Measurements from ENCODE around the gene HS2ST1. TPM values are rescaled to one million over a fixed set of nuclear protein-coding genes. Genes with fewer than 3 reads are reported as not detected.
"Not testable (repeated sequence)": the region's sequence is repeated elsewhere in the genome, so short reads cannot be mapped to it uniquely, and the experiment has no call there.

HS2ST1 gene
- total RNA-seq, 2 experiments from 2014 or later, result 20.9 to 25.3 TPM

DNA sequence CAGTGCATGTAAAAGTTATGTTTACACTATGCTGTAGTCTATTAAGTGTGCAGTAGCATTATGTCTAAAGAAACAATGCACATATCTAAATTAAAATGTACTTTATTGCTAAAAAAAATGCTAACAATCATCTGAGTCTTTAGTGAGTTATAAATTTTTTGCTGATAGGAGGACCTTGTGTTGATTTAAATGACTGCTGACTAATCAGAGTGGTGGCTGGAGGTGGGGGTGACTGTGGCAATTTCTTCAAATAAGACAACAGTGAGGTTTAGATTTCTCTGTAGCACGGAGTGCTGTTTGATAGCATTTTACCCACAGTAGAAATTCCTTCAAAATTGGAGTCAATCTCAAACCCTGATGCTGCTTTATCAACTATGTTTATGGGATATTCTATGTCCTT, 37.0 kb downstream of the HS2ST1 start:
- H3K36me3 Mint-ChIP-seq (ENCODE audit: low read depth), result no peaks in the 10 kb centered on the region
- no peaks in the 10 kb centered on the region for H3K9me3 Mint-ChIP-seq (ENCODE audit: insufficient read depth)
- no peaks in the 10 kb centered on the region for H3K4me1 Mint-ChIP-seq (ENCODE audit: low read depth)
- no peaks in the 10 kb centered on the region for H3K27me3 Mint-ChIP-seq (ENCODE audit: low read depth)
- POLR2A ChIA-PET, result no interaction called here
- H3K4me3 Mint-ChIP-seq, result no peak overlapping the region
- CTCF ChIA-PET, result no interaction called here
- DNase-seq (no peak), ATAC-seq (no peak)
- no peak overlapping the region for H3K27ac Mint-ChIP-seq

DNA sequence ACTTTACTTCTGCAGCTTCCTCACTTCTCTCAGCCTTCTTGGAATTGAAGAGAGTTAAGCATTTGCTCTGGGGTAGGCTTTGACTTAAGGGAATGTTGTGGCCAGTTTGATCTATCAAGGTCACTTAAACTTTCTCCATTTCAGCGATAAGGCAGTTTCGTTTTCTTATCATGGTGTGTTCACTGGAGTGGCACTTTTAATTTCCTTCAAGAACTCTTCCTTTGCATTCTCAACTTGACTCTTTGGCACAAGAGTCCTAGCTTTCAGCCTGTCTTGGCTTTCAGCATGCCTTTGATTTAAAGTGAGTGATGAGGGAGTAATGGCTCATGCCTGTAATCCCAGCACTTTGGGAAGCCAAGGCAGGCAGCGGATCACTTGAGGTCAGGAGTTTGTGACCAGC, 38.7 kb downstream of the HS2ST1 start:
- no peak for DNase-seq
- ChIA-PET CTCF (interaction anchor here (1.2 kb wide), 1 partner anchor 130 kb away, joined by 4 read pairs; no protein-coding TSS in a partner anchor), POLR2A (no interaction called here)
- H3K27ac Mint-ChIP-seq, result no peak overlapping the region
- no peak overlapping the region for H3K4me3 Mint-ChIP-seq
- H3K9me3 Mint-ChIP-seq (ENCODE audit: insufficient read depth), result no peaks in the 10 kb centered on the region
- H3K4me1 Mint-ChIP-seq (ENCODE audit: low read depth), result no peaks in the 10 kb centered on the region
- ATAC-seq, result no peak
- H3K36me3 Mint-ChIP-seq (ENCODE audit: low read depth), result no peaks in the 10 kb centered on the region
- no peaks in the 10 kb centered on the region for H3K27me3 Mint-ChIP-seq (ENCODE audit: low read depth)

DNA sequence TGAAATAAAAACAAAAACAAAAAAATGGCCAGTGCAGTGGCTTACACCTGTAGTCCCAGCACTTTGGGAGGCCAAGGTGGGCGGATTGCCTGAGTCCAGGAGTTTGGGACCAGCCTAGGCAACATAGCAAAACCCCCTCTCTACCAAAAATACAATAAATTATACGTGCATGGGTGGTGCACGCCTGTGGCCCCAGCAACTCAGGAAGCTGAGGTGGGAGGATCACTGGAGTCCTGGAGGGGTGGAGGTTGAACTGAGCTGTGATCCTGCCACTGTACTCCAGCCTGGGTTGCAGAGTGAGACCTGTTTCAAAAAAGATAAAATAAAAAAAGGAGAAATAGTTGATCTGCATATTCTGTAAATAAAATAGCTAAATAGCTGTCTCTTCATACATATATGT, 41.2 kb downstream of the HS2ST1 start:
- H3K36me3 Mint-ChIP-seq (ENCODE audit: low read depth), result no peaks in the 10 kb centered on the region
- POLR2A ChIA-PET, result no interaction called here

DNA sequence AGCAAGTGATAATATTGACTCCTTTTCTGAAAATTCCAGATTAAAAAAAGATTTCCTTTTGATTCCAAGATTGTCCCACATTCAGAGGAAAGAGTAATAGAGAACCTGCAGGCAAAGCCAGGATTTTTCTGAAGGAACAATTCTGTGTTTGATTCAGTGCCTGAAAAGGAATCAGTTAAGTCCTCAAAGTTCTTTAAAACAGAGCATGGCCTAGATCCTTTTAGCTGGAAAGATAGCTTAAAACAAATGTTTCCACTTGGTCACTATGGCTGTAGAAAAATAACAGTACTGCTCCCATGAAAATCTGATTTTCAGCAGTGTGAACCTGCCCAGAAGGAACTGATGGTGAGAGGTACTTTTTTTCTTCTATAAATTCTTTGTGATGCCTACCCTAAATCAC, 41.8 kb downstream of the HS2ST1 start:
- Mint-ChIP-seq H3K27ac (no peak overlapping the region), H3K4me3 (no peak overlapping the region), H3K36me3 (ENCODE audit: low read depth) (no peaks in the 10 kb centered on the region), H3K4me1 (ENCODE audit: low read depth) (no peaks in the 10 kb centered on the region), H3K9me3 (ENCODE audit: insufficient read depth) (no peaks in the 10 kb centered on the region), H3K27me3 (ENCODE audit: low read depth) (no peaks in the 10 kb centered on the region)
- DNase-seq, result no peak
- ChIA-PET POLR2A (no interaction called here), CTCF (interaction anchor here (3.9 kb wide), 1 partner anchor 128 kb away, joined by 15 read pairs; no protein-coding TSS in a partner anchor)
- ATAC-seq, result no peak

More for the DNA sequence above, 41.2 kb downstream of the HS2ST1 start:
- DNase-seq (no peak), ATAC-seq (no peak)
- no peaks in the 10 kb centered on the region for H3K9me3 Mint-ChIP-seq (ENCODE audit: insufficient read depth)
- no peak overlapping the region for H3K4me3 Mint-ChIP-seq
- CTCF ChIA-PET, result interaction anchor here (3.9 kb wide), 1 partner anchor 129 kb away, joined by 15 read pairs; no protein-coding TSS in a partner anchor
- no peaks in the 10 kb centered on the region for H3K4me1 Mint-ChIP-seq (ENCODE audit: low read depth)
- H3K27me3 Mint-ChIP-seq (ENCODE audit: low read depth), result no peaks in the 10 kb centered on the region
- H3K27ac Mint-ChIP-seq, result no peak overlapping the region

DNA sequence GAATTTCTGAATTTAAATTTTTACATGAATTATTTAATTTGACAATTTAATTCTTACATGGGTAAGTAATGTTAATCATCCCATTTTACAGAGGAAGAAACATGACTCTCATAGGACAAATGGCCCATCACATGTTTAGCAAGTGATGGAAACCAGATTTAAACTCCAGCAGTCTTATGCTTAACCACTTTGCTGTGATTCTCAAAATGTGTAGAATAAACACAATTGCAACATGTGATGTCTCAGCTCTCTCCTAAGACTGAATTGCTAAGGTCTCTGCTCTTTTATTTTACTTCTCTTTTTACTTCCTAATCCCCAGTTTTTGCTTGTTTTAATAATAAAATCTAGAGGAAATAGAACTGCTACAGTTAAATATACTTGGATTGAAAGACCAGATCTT, 42.8 kb downstream of the HS2ST1 start:
- no peaks in the 10 kb centered on the region for H3K9me3 Mint-ChIP-seq (ENCODE audit: insufficient read depth)
- no peaks in the 10 kb centered on the region for H3K27me3 Mint-ChIP-seq (ENCODE audit: low read depth)
- ChIA-PET CTCF (interaction anchor here (3.9 kb wide), 1 partner anchor 127 kb away, joined by 15 read pairs; no protein-coding TSS in a partner anchor), POLR2A (no interaction called here)
- no peak overlapping the region for H3K4me3 Mint-ChIP-seq
- H3K27ac Mint-ChIP-seq, result no peak overlapping the region
- ATAC-seq (no peak), DNase-seq (no peak)
- no peaks in the 10 kb centered on the region for H3K36me3 Mint-ChIP-seq (ENCODE audit: low read depth)
- H3K4me1 Mint-ChIP-seq (ENCODE audit: low read depth), result no peaks in the 10 kb centered on the region

DNA sequence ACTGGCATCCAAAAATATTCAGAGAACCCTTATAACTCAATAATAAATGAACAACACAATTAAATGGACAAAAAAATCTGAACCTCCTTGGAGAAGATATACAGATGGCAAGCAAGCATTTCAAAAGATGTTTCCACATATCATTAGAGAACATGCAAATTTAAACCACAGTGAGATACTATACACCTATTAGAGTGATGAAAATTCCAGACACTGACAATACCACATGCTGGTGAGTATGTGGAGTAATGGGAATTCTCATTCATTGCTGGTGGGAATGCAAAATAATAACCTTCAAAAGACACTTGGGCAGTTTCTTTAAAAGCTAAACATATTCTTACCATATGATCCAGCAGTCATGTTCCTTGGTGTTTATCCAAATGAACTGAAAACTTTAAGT, 46.1 kb downstream of the HS2ST1 start:
- no peak for ATAC-seq
- H3K9me3 Mint-ChIP-seq (ENCODE audit: insufficient read depth), result no peaks in the 10 kb centered on the region
- H3K4me1 Mint-ChIP-seq (ENCODE audit: low read depth), result no peaks in the 10 kb centered on the region
- no peak overlapping the region for H3K27ac Mint-ChIP-seq
- ChIA-PET CTCF (interaction anchor here (1.1 kb wide), 1 partner anchor 24 kb away, joined by 3 read pairs; no protein-coding TSS in a partner anchor), POLR2A (no interaction called here)
- no peak overlapping the region for H3K4me3 Mint-ChIP-seq
- H3K27me3 Mint-ChIP-seq (ENCODE audit: low read depth), result no peaks in the 10 kb centered on the region
- DNase-seq, result no peak
- no peaks in the 10 kb centered on the region for H3K36me3 Mint-ChIP-seq (ENCODE audit: low read depth)

DNA sequence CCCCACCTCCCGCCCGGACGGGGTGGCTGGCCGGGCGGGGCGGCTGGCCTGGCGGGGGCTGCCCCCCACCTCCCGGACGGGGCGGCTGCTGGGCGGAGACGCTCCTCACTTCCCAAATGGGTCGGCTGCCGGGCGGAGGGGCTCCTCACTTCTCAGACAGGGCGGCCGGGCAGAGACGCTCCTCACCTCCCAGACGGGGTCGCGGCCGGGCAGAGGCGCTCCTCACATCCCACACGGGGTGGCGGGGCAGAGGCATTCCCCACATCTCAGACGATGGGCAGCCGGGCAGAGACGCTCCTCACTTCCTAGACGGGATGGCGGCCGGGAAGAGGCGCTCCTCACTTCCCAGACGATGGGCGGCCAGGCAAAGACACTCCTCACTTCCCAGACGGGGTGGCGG, 49.4 kb downstream of the HS2ST1 start:
- H3K27me3 Mint-ChIP-seq (ENCODE audit: low read depth); DNase-seq; POLR2A ChIA-PET; ATAC-seq; H3K36me3 Mint-ChIP-seq (ENCODE audit: low read depth); H3K9me3 Mint-ChIP-seq (ENCODE audit: insufficient read depth); H3K4me1 Mint-ChIP-seq (ENCODE audit: low read depth); H3K4me3 Mint-ChIP-seq; H3K27ac Mint-ChIP-seq: not testable (repeated sequence)
- CTCF ChIA-PET, result interaction anchor here (1.8 kb wide), 1 partner anchor 119 kb away, joined by 11 read pairs; no protein-coding TSS in a partner anchor

DNA sequence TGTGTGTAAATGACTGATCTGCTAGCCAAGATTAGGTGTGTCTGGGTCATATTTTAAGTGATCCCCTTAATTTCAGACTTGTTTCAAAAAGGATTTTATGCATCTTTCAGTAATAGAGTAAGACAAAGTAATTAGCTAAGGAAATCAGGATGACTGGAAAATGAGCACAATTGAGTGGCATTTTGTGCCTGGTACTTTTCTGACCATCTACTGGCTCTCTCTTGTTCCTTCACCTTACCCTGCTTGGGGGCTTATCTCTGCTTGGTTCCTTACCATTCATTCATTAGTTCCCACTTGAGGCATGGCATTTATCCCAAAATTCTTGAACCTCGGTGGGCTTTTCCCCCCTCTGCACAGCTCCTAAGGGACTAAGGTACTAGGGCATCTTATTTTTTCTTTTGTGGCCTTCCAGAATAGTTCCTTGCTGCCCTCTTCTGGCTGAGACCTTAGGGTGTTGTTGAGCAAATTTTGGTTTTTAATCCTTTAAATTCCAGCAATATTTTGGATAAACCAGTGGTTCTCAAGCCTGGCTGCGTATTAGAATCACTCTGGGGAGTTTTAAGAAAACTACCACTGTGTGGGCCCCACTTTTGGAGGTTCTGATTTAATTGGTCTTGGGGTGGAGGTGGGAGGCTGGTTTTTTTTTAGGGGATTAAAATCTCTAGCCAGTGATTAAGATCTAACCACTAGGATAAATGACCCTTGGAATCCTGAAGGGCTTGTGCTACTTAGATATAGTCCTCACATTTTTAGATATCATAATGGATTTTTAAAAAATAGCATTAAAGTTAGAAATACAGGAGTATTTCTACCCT, 50.8 kb downstream of the HS2ST1 start:
- H3K27ac Mint-ChIP-seq, result no peak overlapping the region
- no peaks in the 10 kb centered on the region for H3K9me3 Mint-ChIP-seq (ENCODE audit: insufficient read depth)
- no peak for ATAC-seq
- peak; percentile 24 for DNase-seq
- ChIA-PET POLR2A (no interaction called here), CTCF (interaction anchor here (0.8 to 1.8 kb wide), 10 partner anchors 10 to 249 kb away, joined by 3 to 11 read pairs (median 4); no protein-coding TSS in a partner anchor)
- no peaks in the 10 kb centered on the region for H3K27me3 Mint-ChIP-seq (ENCODE audit: low read depth)
- no peaks in the 10 kb centered on the region for H3K36me3 Mint-ChIP-seq (ENCODE audit: low read depth)
- no peak overlapping the region for H3K4me3 Mint-ChIP-seq
- no peaks in the 10 kb centered on the region for H3K4me1 Mint-ChIP-seq (ENCODE audit: low read depth)

DNA sequence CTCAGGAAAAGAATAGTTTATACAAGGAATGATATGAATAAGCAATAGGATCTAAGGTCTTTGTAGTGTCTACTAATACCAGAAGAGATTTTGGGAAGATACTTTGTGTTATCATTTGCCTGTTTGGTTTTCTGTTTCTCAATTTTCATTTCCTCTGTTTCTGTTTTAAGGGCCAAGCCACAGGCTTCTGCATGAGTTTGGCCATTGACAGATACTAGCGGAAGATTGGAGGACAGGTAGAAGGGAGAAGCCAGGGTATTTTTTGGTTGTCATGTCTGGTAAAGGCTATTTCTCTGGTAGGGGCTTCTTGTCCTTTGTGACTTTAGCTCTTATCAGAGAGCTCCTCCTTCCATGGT, 51.4 kb downstream of the HS2ST1 start:
- ChIA-PET POLR2A (no interaction called here), CTCF (interaction anchor here (0.7 to 1.6 kb wide), 8 partner anchors 10 to 132 kb away, joined by 3 to 6 read pairs (median 3); no protein-coding TSS in a partner anchor)
- no peaks in the 10 kb centered on the region for H3K4me1 Mint-ChIP-seq (ENCODE audit: low read depth)
- ATAC-seq (no peak), DNase-seq (no peak)
- no peak overlapping the region for H3K4me3 Mint-ChIP-seq
- no peak overlapping the region for H3K27ac Mint-ChIP-seq
- H3K27me3 Mint-ChIP-seq (ENCODE audit: low read depth), result no peaks in the 10 kb centered on the region
- no peaks in the 10 kb centered on the region for H3K36me3 Mint-ChIP-seq (ENCODE audit: low read depth)
- no peaks in the 10 kb centered on the region for H3K9me3 Mint-ChIP-seq (ENCODE audit: insufficient read depth)

DNA sequence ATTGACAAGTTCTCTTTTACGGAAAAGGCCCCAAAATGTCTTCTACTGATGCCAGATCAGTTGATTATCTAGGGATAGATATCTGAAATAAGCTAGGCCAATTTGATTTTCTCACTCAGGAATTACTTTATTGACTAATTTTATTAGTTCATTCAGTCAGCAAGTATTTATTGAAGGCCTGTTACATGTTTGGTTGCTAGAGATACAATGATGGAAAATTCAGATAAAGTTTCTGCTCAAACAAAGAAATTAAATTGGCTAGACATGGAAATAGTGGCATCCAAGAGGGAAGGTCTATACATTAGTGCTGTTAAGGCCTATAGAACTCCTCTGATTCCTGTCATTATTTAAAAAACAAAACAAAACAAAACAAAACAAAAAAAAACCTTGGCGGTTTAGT, 56.5 kb downstream of the HS2ST1 start:
- no peaks in the 10 kb centered on the region for H3K9me3 Mint-ChIP-seq (ENCODE audit: insufficient read depth)
- ChIA-PET POLR2A (no interaction called here), CTCF (no interaction called here)
- H3K27ac Mint-ChIP-seq, result no peak overlapping the region
- no peaks in the 10 kb centered on the region for H3K4me1 Mint-ChIP-seq (ENCODE audit: low read depth)
- ATAC-seq (no peak), DNase-seq (no peak)
- no peak overlapping the region for H3K4me3 Mint-ChIP-seq
- no peaks in the 10 kb centered on the region for H3K27me3 Mint-ChIP-seq (ENCODE audit: low read depth)
- no peaks in the 10 kb centered on the region for H3K36me3 Mint-ChIP-seq (ENCODE audit: low read depth)

DNA sequence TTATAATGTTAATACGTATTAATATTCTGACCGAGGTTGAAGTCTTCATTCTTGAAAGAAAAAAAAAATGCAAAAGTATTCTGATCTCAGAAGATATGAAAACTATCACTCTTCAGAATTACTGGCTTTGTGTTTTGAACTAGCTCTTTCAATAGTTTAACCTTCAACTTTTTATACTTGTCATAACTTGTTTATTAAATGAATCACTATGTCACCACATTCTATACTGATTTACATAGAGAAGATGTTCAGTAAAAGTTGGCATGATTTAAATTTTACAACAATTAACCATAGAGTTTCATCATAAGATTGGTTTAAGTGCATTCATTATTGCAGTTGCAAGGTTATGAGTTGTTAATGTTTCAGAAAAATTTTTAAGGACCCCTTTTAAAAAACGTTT, 57.3 kb downstream of the HS2ST1 start:
- no peak for DNase-seq
- CTCF ChIA-PET, result no interaction called here
- H3K27ac Mint-ChIP-seq, result no peak overlapping the region
- no peaks in the 10 kb centered on the region for H3K36me3 Mint-ChIP-seq (ENCODE audit: low read depth)
- POLR2A ChIA-PET, result interaction anchor here (0.5 kb wide), 1 partner anchor 100 kb away, joined by 4 read pairs; no protein-coding TSS in a partner anchor
- no peaks in the 10 kb centered on the region for H3K4me1 Mint-ChIP-seq (ENCODE audit: low read depth)
- H3K27me3 Mint-ChIP-seq (ENCODE audit: low read depth), result no peaks in the 10 kb centered on the region
- no peaks in the 10 kb centered on the region for H3K9me3 Mint-ChIP-seq (ENCODE audit: insufficient read depth)
- no peak overlapping the region for H3K4me3 Mint-ChIP-seq
- ATAC-seq, result no peak

DNA sequence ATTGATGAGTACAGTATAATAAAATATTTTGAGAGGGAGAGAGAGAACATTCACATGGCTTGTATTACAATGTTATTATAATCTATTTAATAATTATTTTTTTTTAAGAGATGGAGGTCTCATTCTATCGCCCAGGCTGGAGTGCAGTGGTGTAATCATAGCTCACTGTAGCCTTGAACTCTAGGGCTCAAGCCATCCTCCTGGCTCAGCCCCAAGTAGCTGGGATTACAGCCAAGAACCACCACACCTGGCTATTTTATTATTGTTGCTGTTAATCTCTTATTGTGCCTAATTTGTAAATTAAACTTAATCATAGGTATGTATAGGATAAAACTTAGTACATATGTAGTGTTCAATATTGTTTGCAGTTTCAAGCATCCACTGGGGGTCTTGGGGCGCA, 57.8 kb downstream of the HS2ST1 start:
- Mint-ChIP-seq H3K4me1 (ENCODE audit: low read depth) (no peaks in the 10 kb centered on the region), H3K9me3 (ENCODE audit: insufficient read depth) (no peaks in the 10 kb centered on the region), H3K4me3 (no peak overlapping the region), H3K27me3 (ENCODE audit: low read depth) (no peaks in the 10 kb centered on the region), H3K36me3 (ENCODE audit: low read depth) (no peaks in the 10 kb centered on the region), H3K27ac (no peak overlapping the region)
- POLR2A ChIA-PET, result interaction anchor here (0.5 kb wide), 1 partner anchor 100 kb away, joined by 4 read pairs; no protein-coding TSS in a partner anchor
- CTCF ChIA-PET, result no interaction called here
- DNase-seq (no peak), ATAC-seq (no peak)

All from activated CD8-positive, alpha-beta T cell treated with anti-CD3 and anti-CD28 coated beads, Interleukin-2, amount 10 ng/mL, durations not matched to agents 7 days and 5 days (primary cell).